K562 (cell line): Measurements from ENCODE around the gene SP2. TPM values are rescaled to one million over a fixed set of nuclear protein-coding genes. Genes with fewer than 3 reads are reported as not detected.

Experiments used
- ARNT ChIP-seq, 2 experiments: fragments of 450-650 bp; IDR thresholded peaks; 2 replicates each; pipeline ENCODE4 v1.6.1; 2016; ENCODE audit warnings: mild to moderate bottlenecking in 1 of 2
- CBFA2T2 ChIP-seq: fragments of 450-650 bp; conservative IDR thresholded peaks from 2 replicates; pipeline ENCODE4 v1.6.1; 2017; ENCODE audit warnings: mild to moderate bottlenecking
- CBFA2T3 ChIP-seq: fragments of 450-650 bp; IDR thresholded peaks from 2 replicates; pipeline ENCODE4 v1.6.1; 2017
- CBFB ChIP-seq: sonication (generic); formaldehyde crosslinking; IDR thresholded peaks from 2 replicates; pipeline ENCODE4 v1.4.0; 2020; ENCODE audit warnings: mild to moderate bottlenecking, missing genetic modification reagents
- CEBPB ChIP-seq: fragments of 450-650 bp; IDR thresholded peaks from 2 replicates; pipeline ENCODE4 v1.6.1; 2016; ENCODE audit warnings: missing genetic modification characterization, missing compliant biosample characterization
- E2F3 ChIP-seq: fragments of 250-450 bp; sonication (Bioruptor Pico); IDR thresholded peaks from 2 replicates; pipeline ENCODE4 v1.4.0; 2020; ENCODE audit warnings: mild to moderate bottlenecking
- ETV5 ChIP-seq: sonication (generic); formaldehyde crosslinking; IDR thresholded peaks from 2 replicates; pipeline ENCODE4 v1.4.0; 2020; ENCODE audit warnings: low read depth, mild to moderate bottlenecking, missing genetic modification reagents
- HES1 ChIP-seq: fragments of 450-650 bp; IDR thresholded peaks from 2 replicates; pipeline ENCODE4 v1.6.1; 2016; ENCODE audit warnings: low read depth, mild to moderate bottlenecking, moderate library complexity
- HNRNPUL1 ChIP-seq: fragments of 200-400 bp; formaldehyde crosslinking; IDR thresholded peaks from 2 replicates; pipeline ENCODE4 v1.6.1; 2017; ENCODE audit warnings: low read length
- ID3 ChIP-seq, 2 experiments: fragments of 250-450 bp in 1 of 2; fragments of 450-650 bp in 1 of 2; sonication (Bioruptor Pico) in 1 of 2; IDR thresholded peaks; 2 replicates each; pipeline versions ENCODE4 v1.6.1 to v1.8.0; 2016 to 2021; ENCODE audit warnings: mild to moderate bottlenecking in 2 of 2, moderate library complexity in 2 of 2, missing compliant biosample characterization in 1 of 2, missing genetic modification characterization in 1 of 2
- KDM1A ChIP-seq, 2 experiments: fragments of 450-650 bp; IDR thresholded peaks; 2 replicates each; pipeline ENCODE4 v1.6.1; 2016; ENCODE audit warnings: mild to moderate bottlenecking in 2 of 2
- YY1 ChIP-seq, 3 experiments: IDR thresholded peaks; 2 replicates each; pipeline ENCODE4 v1.6.1; 2011; ENCODE audit warnings: low read length in 2 of 3, mild to moderate bottlenecking in 2 of 3, moderate library complexity in 2 of 3, borderline replicate concordance in 1 of 3, control low read depth in 1 of 3, low read depth in 1 of 3; ENCODE audit not compliant: insufficient read depth in 3 of 3, insufficient replicate concordance in 2 of 3, control insufficient read depth in 1 of 3, insufficient read length in 1 of 3; ENCODE audit errors: extremely low read depth in 1 of 3
- ZBTB40 ChIP-seq, 2 experiments: fragments of 450-650 bp in 1 of 2; sonication (generic) in 1 of 2; formaldehyde crosslinking in 1 of 2; IDR thresholded peaks; 2 replicates each; pipeline versions ENCODE4 v1.7.1 to v1.9.0; 2016 to 2022; ENCODE audit warnings: inconsistent platforms in 1 of 2, mild to moderate bottlenecking in 1 of 2, missing genetic modification reagents in 1 of 2
- polyA plus RNA-seq, 8 experiments: library from polyadenylated mRNA; depleted of rRNA in 4 of 8; stranded (reverse) in 5 of 8; unstranded in 3 of 8; fragments of >200 nt; fragmentation: Nextera tagmentation in 2 of 8; fragmentation: Illumina TruSeq in 1 of 8; extraction: Ambion mirVana in 2 of 8; extraction: Trizol in 1 of 8; gene quantifications; 2 replicates each; pipeline versions ENCODE4 v1.2.1 to v1.2.3, GENCODE V29; 2011 to 2014; ENCODE audit warnings: inconsistent platforms in 1 of 8, missing spikeins in 1 of 8
- total RNA-seq, 7 experiments: library from RNA; depleted of rRNA in 6 of 7; stranded (reverse); fragments of >200 nt in 6 of 7; fragmentation: Illumina TruSeq in 2 of 7; extraction: Trizol in 2 of 7; gene quantifications; 2 replicates each; pipeline versions ENCODE4 v1.2.1 to v1.2.3, GENCODE V29; 2011 to 2021; ENCODE audit warnings: low replicate concordance in 1 of 7

SP2 gene
- total and polyA plus RNA-seq, 9 of the 15 experiments (the other 6 are each of a cell fraction or from before 2014, with no cell fraction given), result 0.77 to 22.3 (median 2.3) TPM

GRCh38 chr17:47969930-47970724 is 74.1 kb downstream of the SP2 start (continued):
- no peak for TF ChIP-seq ID3 (CRISPR knock-in tag; IDR thresholded peaks at IDR 0.05)
- TF ChIP-seq ID3 (tag; IDR thresholded peaks at IDR 0.05), result 0 out of 2 replicates have a peak, but pooled peaks have one; percentile 24
- TF ChIP-seq CBFA2T3, result peak; percentile 64; the same call in 1 of the 2 replicates
- 0 out of 2 replicates have a peak, but pooled peaks have one; percentile 20 for TF ChIP-seq ETV5 (CRISPR knock-in tag)
- TF ChIP-seq HES1, result no peak
- 0 out of 4 replicates have a peak, but pooled peaks of 1 of the 2 experiments have one; percentile 17 for TF ChIP-seq ARNT (IDR thresholded peaks at IDR 0.05)
- peak in 1 of 2 experiments; percentile 41; a peak in 1 of 4 replicates for TF ChIP-seq KDM1A (IDR thresholded peaks at IDR 0.05)
- peak; percentile 43; the same call in 1 of the 2 replicates for TF ChIP-seq CBFA2T2
- TF ChIP-seq ZBTB40 (IDR thresholded peaks at IDR 0.05), result 0 out of 2 replicates have a peak, but pooled peaks have one; percentile 16
- TF ChIP-seq ZBTB40 (CRISPR knock-in tag; IDR thresholded peaks at IDR 0.05), result no peak
- no peak for TF ChIP-seq CEBPB (tag)
- TF ChIP-seq YY1 (IDR thresholded peaks at IDR 0.05; ENCODE audit: borderline replicate concordance in 1 of 3, control insufficient read depth in 1 of 3, extremely low read depth in 1 of 3, insufficient read depth in 3 of 3, insufficient read length in 1 of 3, insufficient replicate concordance in 2 of 3, low read depth in 1 of 3, low read length in 2 of 3), result no peak
- TF ChIP-seq CBFB, result 0 out of 2 replicates have a peak, but pooled peaks have one; percentile 30
- 0 out of 2 replicates have a peak, but pooled peaks have one; percentile 31 for TF ChIP-seq E2F3 (CRISPR knock-in tag)
- no peak for TF ChIP-seq HNRNPUL1
